ENCODE measurements around the gene UBQLNL.

DNA sequence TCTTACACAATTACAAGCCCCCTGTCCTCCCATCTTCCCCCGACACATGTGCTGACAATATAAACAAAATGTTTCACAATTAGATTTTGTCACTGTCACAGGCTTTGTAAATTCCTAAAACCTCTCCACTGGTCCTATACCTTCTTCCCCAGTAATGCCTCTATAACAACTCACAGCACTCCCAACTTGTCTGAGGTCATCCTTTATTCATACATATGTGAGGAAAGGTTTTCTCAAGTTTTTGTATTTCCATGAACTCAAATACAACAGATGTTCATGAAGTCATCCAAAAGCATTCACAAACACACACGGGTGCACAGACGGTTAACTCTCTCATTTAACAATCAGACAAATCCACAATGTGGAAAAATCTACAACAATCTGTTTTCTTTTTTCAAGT, 30.0 kb upstream of the UBQLNL start:
- TF ChIP-seq, protein P1, sequence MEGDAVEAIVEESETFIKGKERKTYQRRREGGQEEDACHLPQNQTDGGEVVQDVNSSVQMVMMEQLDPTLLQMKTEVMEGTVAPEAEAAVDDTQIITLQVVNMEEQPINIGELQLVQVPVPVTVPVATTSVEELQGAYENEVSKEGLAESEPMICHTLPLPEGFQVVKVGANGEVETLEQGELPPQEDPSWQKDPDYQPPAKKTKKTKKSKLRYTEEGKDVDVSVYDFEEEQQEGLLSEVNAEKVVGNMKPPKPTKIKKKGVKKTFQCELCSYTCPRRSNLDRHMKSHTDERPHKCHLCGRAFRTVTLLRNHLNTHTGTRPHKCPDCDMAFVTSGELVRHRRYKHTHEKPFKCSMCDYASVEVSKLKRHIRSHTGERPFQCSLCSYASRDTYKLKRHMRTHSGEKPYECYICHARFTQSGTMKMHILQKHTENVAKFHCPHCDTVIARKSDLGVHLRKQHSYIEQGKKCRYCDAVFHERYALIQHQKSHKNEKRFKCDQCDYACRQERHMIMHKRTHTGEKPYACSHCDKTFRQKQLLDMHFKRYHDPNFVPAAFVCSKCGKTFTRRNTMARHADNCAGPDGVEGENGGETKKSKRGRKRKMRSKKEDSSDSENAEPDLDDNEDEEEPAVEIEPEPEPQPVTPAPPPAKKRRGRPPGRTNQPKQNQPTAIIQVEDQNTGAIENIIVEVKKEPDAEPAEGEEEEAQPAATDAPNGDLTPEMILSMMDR (IDR thresholded peaks at IDR 0.05) = no peak
- TF ChIP-seq, protein P2, sequence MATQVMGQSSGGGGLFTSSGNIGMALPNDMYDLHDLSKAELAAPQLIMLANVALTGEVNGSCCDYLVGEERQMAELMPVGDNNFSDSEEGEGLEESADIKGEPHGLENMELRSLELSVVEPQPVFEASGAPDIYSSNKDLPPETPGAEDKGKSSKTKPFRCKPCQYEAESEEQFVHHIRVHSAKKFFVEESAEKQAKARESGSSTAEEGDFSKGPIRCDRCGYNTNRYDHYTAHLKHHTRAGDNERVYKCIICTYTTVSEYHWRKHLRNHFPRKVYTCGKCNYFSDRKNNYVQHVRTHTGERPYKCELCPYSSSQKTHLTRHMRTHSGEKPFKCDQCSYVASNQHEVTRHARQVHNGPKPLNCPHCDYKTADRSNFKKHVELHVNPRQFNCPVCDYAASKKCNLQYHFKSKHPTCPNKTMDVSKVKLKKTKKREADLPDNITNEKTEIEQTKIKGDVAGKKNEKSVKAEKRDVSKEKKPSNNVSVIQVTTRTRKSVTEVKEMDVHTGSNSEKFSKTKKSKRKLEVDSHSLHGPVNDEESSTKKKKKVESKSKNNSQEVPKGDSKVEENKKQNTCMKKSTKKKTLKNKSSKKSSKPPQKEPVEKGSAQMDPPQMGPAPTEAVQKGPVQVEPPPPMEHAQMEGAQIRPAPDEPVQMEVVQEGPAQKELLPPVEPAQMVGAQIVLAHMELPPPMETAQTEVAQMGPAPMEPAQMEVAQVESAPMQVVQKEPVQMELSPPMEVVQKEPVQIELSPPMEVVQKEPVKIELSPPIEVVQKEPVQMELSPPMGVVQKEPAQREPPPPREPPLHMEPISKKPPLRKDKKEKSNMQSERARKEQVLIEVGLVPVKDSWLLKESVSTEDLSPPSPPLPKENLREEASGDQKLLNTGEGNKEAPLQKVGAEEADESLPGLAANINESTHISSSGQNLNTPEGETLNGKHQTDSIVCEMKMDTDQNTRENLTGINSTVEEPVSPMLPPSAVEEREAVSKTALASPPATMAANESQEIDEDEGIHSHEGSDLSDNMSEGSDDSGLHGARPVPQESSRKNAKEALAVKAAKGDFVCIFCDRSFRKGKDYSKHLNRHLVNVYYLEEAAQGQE (IDR thresholded peaks at IDR 0.05; ENCODE audit: insufficient read depth in 1 of 2, low read depth in 2 of 2, low read length in 1 of 2) = no peak
- TF ChIP-seq POLR2AphosphoS5 (IDR thresholded peaks at IDR 0.05; ENCODE audit: low read depth, low read length) = no peak
- TF ChIP-seq TCF7L2 (IDR thresholded peaks at IDR 0.05; ENCODE audit: low read depth, low read length) = no peak
- no peak for TF ChIP-seq SIN3A (IDR thresholded peaks at IDR 0.05; ENCODE audit: borderline replicate concordance, insufficient read depth, low read depth, low read length)

Data from Panc1 (cell line).